Posterior vena cava (tissue), 2 donors: ENCODE data around the gene CDK15. TPM values are rescaled to one million over a fixed set of nuclear protein-coding genes. Genes with fewer than 3 reads are reported as not detected.

Experiments used
- DNase-seq: peaks from one replicate; pipeline ENCODE4 v3.0.0-alpha.2; 2020; ENCODE audit warnings: low spot score
- intact Hi-C, 2 donors: fragments of 100-400 bp; cut with DNase I; formaldehyde crosslinking; loops; one replicate each; pipeline versions ENCODE4 v1.14.1 to v1.14.2; 2022 to 2023
- total RNA-seq, 2 donors: library from RNA; stranded (reverse); fragmentation: NEBNext Ultra II Directional; extraction: Animal tissue kit (Norgen Biotek cat#: 25700); gene quantifications; one replicate each; pipeline ENCODE4 v1.2.1, GENCODE V29; 2021
- donor health status: DM: yes; HTN: yes; CAD: no.
- donor health status: DM: yes; HTN: yes; CAD: no.

Gene CDK15
- total RNA-seq, 2 donors from 2014 or later, result 1.4 to 1.5 TPM

DNA sequence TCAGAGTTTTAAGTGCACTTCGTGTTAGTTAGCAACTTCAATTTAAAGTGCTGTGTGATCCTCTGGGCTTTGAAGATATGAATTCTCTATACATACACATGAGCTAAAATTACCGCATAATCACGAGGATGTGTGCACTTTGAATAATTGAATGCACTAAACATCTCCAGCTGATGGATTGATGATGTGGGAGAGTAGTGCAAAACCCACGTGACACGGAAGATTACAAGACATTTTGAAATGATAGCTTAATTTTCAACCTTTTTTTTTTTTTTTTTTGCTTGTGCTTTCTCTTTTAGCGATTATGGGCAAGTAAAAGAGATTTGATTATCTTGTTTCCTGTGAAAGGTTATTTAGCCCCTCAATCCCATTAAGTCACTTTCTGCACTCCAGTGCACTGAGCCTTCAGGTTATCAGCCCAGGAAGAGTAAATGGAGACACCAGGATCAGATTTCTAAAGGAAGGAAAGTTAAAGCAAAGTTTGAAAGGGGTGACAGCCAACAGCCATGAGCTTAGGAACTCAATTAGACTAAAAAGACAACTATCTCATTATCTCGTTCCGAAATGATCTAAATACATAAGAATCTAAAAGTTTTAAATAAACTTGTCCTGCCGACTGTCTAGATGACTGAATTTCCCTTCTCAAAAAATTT, 81.6 kb downstream of the CDK15 start:
- intact Hi-C loops, result no loop called here
- no peak for DNase-seq

- DNase-seq, result no peak
- intact Hi-C loops, result no loop called here
Observed at GRCh38 chr2:201888426-201888800, 82.1 kb downstream of the CDK15 start.

- intact Hi-C loops, result no loop called here
- no peak for DNase-seq
Observed at GRCh38 chr2:201890453-201890852, 84.1 kb downstream of the CDK15 start.

GRCh38 chr2:201891676-201892075, 85.3 kb downstream of the CDK15 start:
- intact Hi-C loops, result no loop called here
- DNase-seq, result no peak

- intact Hi-C loops, result no loop called here
- DNase-seq, result no peak
Observed at GRCh38 chr2:201892516-201892915, 86.2 kb downstream of the CDK15 start.

GRCh38 chr2:201900362-201900761, 94.0 kb downstream of the CDK15 start:
- intact Hi-C loops, result no loop called here
- no peak for DNase-seq

- DNase-seq, result peak; percentile 14
- intact Hi-C loops, result no loop called here
Observed at GRCh38 chr2:201901786-201902185, 95.4 kb downstream of the CDK15 start.

GRCh38 chr2:201904538-201905420, 98.4 kb downstream of the CDK15 start:
- intact Hi-C loops, result no loop called here
- peak; percentile 24 for DNase-seq

GRCh38 chr2:201906777-201907562, 100.6 kb downstream of the CDK15 start:
- intact Hi-C loops, result no loop called here
- DNase-seq, result no peak

GRCh38 chr2:201907563-201907881, 101.2 kb downstream of the CDK15 start:
- DNase-seq, result no peak

DNA sequence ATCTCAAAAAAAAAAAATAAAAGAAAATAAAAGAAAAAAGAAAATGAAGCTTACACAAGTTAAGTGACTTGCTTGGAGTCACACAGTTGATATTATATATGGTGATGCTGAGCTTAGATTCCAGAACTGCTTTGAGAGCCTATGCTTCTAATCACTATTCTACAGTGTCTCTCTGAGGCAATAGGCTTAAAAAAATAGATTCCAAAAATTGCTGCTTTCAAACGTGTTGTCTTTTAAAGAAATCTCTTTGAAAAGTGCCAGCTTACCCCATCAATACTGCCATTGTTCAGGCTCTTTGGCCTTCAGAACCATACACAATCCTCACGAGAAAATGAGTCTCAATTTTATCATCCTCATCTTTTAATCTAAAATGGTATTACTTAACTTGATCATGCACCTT, 102.6 kb downstream of the CDK15 start:
- DNase-seq, result no peak
- intact Hi-C loops, result no loop called here

More at GRCh38 chr2:201907563-201907881, 101.2 kb downstream of the CDK15 start:
- intact Hi-C loops, result no loop called here

DNA sequence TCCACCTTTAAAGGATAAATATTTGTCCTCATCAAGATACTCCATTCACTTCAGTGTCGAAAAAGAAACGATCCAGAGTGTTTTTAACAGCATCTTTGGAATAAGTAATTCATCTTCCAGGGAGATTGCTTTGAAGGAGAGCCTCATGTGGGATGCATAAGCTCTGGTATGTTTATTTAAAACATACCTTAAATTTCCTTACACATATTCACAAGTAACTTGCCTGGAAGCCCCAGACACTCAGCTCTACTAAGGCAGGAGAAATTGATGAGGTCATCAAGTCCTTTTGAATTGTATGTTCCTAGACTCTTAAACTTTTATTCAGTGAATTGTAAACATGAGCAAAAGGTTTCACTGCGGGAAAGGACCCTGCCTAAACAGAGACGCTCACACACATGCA, 103.0 kb downstream of the CDK15 start:
- no peak for DNase-seq
- intact Hi-C loops, result no loop called here

DNA sequence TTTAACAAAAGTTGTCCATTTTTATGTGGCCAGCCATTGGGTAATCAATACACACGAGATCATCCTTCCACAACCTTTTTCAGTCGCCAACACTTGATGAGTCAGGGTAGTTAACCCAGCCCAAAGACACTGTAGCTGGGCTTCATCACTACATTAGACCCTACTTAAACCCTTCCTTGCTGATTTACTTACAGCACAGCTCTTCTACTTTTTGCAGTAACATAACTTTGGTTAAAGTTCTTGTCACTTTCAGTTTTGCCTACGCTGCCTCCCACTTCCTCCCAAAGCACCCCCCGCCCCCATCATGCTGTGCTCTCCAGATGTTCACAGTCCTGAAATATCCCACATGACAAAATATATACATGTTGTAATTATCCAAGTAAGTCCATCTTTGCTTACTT, 103.6 kb downstream of the CDK15 start:
- intact Hi-C loops, result no loop called here
- no peak for DNase-seq

GRCh38 chr2:201911372-201911771, 105.0 kb downstream of the CDK15 start:
- intact Hi-C loops, result no loop called here
- DNase-seq, result no peak

GRCh38 chr2:201913201-201913600, 106.9 kb downstream of the CDK15 start:
- intact Hi-C loops, result no loop called here

DNA sequence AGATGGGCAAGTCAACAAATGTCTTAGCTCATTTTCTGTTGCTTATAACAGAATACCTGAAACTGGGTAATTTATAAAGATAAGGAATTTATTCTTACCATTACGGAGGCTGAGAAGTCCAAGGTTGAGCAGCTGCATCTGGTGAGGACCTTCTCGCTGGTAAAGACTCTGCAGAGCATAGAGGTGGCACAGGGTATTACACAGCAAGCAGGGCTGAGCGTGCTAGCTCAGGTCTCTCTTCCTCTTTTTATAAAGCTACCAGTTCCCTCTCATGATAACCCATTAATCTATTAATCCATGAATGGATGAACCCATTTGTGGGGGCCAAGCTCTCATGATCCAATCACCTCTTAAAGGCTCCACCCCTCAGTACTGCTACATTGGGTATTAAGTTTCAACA, 109.1 kb downstream of the CDK15 start:
- intact Hi-C loops, result no loop called here
- no peak for DNase-seq

More at GRCh38 chr2:201913201-201913600, 106.9 kb downstream of the CDK15 start:
- DNase-seq, result no peak

DNA sequence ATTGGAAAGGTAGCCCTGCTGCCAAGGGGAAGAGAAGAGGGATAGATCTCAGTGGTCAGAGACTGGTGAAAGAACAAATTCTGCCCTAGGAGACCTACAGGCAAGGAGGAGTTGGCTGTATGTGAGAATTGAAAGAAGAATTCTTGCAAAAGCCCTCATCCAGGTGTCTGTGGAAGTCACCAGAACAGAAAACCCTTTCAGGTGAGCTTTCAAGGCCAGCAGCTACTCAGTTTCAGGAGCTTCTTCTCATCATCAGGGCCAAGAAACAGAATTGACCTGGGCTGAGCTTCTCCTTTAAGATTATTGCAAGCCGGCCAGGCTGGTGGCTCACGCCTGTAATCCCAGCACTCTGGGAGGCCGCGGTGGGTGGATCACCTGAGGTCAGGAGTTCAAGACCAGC, 110.2 kb downstream of the CDK15 start:
- no peak for DNase-seq
- intact Hi-C loops, result no loop called here

DNA sequence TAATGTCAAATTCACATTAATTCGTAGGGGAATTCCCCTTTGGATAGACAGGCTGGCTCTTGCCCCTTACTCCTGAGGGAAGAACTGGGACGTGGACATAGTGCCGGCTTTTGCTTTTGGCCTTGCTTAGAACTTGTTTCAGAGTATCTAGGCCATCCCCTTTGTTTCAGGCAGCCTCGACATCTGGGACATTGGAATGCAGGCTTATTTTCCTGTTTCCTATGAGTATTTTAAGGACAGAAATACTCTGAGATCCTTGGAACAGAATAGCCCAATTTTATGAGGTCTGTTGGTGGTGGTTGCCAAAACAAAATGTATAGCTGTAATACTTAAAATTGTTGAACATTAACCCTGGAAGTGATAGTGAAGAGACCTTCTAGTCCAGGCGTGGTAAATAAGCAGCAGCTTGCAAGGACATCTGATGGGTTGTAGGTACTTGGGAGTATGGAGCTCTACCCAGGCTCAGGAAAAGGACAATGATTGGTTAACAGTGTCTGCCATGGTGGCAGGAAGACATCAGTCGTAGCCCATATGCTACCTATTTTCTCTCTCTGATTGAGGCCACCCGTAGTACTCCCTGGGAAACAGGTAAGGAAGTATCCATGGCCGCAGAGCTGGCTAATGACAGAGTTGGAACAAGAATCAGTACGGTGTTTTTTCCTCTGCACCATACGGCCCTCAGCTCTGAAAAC, 112.4 kb downstream of the CDK15 start:
- intact Hi-C loops, result no loop called here

GRCh38 chr2:201919308-201919634, 112.9 kb downstream of the CDK15 start:
- intact Hi-C loops, result no loop called here
- no peak for DNase-seq

More for the DNA sequence above, 112.4 kb downstream of the CDK15 start:
- DNase-seq, result no peak
